ENCODE measurements around the gene RAB36.

Gene RAB36

GRCh38 chr22:23122992-23123803 lies 22.1 kb upstream of the RAB36 start:
- no peak for TF ChIP-seq CTCF (IDR thresholded peaks at IDR 0.05; ENCODE audit: borderline replicate concordance, insufficient read depth, low read depth, low read length)

GRCh38 chr22:23123804-23124254 lies 21.4 kb upstream of the RAB36 start:
- no peak overlapping the region for H3K4me3 ChIP-seq (ENCODE audit: low read depth, low read length)
- TF ChIP-seq CTCF (IDR thresholded peaks at IDR 0.05; ENCODE audit: borderline replicate concordance, insufficient read depth, low read depth, low read length): no peak

More at GRCh38 chr22:23122992-23123803, 22.1 kb upstream of the RAB36 start:
- H3K4me3 ChIP-seq (ENCODE audit: low read depth, low read length): no peak overlapping the region

GRCh38 chr22:23124611-23125511 lies 20.4 kb upstream of the RAB36 start:
- H3K4me3 ChIP-seq (ENCODE audit: low read depth, low read length): no peak overlapping the region
- TF ChIP-seq CTCF (IDR thresholded peaks at IDR 0.05; ENCODE audit: borderline replicate concordance, insufficient read depth, low read depth, low read length): no peak

- no peak for TF ChIP-seq CTCF (IDR thresholded peaks at IDR 0.05; ENCODE audit: borderline replicate concordance, insufficient read depth, low read depth, low read length)
- H3K4me3 ChIP-seq (ENCODE audit: low read depth, low read length): no peak overlapping the region
Measured at GRCh38 chr22:23125512-23126103, 19.7 kb upstream of the RAB36 start.

GRCh38 chr22:23126165-23127054 lies 18.9 kb upstream of the RAB36 start:
- H3K4me3 ChIP-seq (ENCODE audit: low read depth, low read length): no peak overlapping the region
- no peak for TF ChIP-seq CTCF (IDR thresholded peaks at IDR 0.05; ENCODE audit: borderline replicate concordance, insufficient read depth, low read depth, low read length)

GRCh38 chr22:23127055-23127756 lies 18.1 kb upstream of the RAB36 start:
- no peak overlapping the region for H3K4me3 ChIP-seq (ENCODE audit: low read depth, low read length)
- no peak for TF ChIP-seq CTCF (IDR thresholded peaks at IDR 0.05; ENCODE audit: borderline replicate concordance, insufficient read depth, low read depth, low read length)
